SW480 (cell line): Measurements from ENCODE around the gene ODAD2.
A peak's percentile ranks its signal among the peaks of the same experiment; 100 is the strongest.
"Not testable (repeated sequence)": the region's sequence is repeated elsewhere in the genome, so short reads cannot be mapped to it uniquely, and the experiment has no call there.

Experiments
- DNase-seq: peaks from one replicate; pipeline ENCODE4 v3.0.0-alpha.2; 2016; ENCODE audit warnings: low spot score

Gene ODAD2

DNA sequence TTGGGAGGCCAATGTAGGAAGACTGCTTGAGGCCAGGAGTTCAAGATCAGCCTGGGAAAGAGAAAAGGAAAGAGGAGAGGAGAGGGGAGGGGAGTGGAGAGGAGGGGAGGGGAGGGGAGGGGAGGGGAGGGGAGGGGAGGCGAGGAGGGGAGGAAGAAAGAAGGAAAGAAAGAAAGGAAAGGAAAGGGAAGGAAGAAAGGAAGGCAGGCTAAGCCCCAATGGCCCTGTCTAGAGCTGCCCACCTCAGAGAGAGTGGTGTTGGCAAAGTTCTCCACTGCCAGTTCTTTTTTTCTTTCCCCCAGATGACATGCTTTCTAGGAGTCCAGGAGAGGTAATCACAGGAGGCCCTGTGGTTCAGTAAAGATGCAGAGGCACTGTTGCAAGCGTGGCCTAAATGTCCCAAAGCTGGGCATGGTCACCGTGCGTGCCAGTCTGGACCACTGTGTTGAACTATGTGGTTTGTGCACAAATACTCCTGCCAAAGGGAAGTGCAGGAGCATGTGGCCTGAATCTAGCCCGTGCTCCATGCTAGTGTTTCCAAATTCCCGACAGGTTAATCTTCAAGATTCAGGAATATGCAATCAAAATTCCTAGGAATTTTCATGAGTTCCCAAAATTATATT lies 39.7 kb downstream of the ODAD2 start:
- no peak for DNase-seq

DNA sequence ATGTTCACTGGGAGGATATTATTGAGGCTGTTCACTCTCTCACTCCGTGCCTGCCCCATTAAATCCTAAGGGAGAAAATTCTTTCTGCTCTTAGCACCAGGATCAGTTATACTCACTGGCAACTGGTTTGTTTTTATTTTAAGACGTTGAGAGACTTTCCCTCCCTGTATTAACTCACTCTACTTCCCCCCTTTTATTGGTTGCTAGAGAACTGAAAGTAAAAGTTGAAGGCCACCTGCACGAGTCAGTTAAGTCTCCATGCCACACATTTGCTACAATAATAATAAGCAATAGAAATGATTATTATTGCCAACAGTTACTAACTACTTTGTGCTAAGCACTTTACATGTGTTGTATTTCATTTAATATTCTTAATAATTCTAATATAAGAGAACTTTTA lies 40.5 kb downstream of the ODAD2 start:
- DNase-seq = not testable (repeated sequence)

GRCh38 chr10:27950242-27950564 lies 48.7 kb downstream of the ODAD2 start:
- DNase-seq = no peak

DNA sequence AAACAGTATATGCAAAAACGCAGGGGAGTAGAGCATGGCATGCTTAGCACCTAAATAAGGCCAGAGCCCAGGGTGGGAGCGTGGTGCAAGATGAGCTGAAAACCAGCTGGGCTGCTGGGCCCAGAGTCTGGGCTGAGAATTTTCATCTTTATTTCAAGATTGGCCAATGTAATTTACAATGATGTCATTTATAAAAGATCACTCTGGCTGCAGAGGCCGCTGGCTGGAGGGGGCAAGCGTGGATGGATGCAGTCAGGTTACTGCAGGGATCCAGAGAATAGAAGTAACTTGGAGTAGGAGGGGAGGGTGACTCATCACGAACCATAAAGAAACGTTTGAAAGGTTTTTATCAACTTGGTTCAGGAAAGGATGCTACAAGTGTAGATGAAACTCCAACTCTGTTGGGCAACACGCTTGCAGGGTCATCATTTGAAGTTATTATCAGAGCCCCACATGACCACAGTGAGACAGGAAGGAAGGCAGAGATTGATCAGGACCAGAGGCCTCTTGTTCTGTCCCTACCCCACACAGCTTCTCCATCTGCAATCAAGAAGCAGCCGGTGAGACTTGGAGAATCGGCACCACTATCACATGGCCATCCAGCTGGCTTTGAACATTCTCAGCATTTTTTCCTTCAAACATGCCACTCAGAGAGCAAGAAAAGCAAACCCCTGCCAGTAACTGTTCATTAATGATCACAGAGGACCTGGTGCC lies 49.2 kb downstream of the ODAD2 start:
- DNase-seq = no peak

DNA sequence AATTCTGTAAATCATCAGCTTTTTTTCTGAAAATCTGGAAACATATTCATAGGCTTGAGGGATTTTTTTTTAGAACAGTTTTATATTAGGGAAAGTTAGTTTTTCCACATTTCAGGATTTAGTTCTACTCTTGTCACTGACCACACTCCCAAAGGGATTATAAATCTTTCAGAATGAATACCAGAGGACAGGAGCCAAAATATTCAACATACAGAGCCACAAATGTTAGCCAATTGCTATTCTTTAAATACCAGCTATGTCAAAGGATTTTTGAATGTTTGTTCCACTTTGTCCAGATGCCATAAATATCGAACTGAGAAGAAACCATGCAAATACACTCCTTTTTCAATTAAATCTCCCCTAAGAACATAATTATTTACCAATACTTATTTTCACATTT lies 50.7 kb downstream of the ODAD2 start:
- no peak for DNase-seq

GRCh38 chr10:27947540-27947939 lies 51.3 kb downstream of the ODAD2 start:
- DNase-seq = no peak

DNA sequence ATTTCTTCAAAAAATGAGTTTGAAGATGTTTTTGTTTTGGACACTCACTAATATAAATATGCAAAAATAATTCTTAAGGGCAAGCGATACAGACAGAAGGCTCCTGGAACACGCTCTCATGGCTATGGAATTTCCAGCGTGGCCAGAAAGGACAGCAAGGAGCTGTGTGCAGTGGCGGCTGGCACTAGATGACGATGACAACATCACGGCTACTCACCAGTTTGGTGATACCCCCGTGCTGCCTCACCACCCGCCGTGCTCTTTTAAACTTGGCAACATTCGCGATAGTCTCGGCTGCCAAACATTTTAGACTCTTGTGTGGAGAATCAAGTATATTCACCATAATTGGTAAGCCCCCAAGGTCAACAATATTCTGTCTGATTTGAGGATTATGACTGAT lies 54.9 kb downstream of the ODAD2 start:
- no peak for DNase-seq

DNA sequence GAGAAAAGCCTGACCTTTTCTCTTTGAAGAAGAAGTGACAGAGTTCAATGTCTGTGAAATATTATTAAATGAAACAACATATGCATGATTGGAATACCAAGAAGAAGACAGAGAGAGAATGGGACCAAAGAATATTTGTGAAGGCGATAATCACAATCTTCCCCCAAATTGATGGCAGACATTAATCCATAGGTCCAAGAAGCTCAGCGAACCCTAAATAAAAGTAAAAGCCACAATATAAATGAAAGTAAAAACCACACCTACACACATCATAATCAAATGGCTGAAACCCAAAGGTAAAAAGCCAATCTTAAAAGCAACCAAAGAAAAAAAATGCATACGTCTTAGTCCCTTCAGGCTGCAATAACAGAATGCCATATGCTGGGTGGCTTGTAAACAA lies 84.0 kb downstream of the ODAD2 start:
- no peak for DNase-seq

DNA sequence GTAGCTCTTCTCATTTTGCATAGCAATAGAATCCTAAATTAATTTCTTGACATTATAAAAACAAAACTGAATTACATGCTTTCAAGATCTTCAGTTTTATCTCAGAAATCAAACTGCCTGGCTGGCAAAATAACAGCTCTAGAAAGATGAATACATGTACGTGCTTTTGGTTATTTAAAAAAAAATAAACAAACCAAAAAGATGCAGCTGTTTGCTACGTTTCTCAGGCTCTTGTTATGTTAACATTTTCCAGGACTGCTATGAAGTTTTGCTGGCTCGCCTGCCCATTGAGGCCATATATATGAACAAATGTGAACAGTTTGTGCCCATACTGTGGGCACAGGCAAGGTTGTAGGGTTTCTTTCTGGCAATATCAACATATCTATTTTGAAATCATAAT lies 86.6 kb downstream of the ODAD2 start:
- no peak for DNase-seq

- no peak for DNase-seq
Measured at GRCh38 chr10:27911539-27911938, 87.3 kb downstream of the ODAD2 start.

GRCh38 chr10:27911011-27911410 lies 87.9 kb downstream of the ODAD2 start:
- no peak for DNase-seq

DNA sequence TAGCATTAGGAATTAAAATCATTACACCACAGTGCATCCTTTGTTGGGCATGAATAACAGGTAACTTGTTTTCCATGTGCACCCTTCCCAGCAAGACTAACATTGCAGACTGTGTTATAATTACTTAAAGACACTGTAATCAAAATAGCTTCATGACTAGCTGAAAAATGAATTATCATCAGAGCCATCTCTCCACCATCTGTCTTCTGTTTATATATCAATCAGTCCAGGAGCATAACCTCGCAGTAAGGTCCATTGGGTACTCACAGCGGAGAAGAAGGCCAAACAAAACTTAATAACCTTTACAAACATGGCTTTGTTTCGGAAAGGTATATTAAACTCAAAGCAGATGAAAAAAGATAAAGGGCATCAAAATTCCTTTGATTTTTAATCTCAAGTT lies 90.6 kb downstream of the ODAD2 start:
- no peak for DNase-seq

DNA sequence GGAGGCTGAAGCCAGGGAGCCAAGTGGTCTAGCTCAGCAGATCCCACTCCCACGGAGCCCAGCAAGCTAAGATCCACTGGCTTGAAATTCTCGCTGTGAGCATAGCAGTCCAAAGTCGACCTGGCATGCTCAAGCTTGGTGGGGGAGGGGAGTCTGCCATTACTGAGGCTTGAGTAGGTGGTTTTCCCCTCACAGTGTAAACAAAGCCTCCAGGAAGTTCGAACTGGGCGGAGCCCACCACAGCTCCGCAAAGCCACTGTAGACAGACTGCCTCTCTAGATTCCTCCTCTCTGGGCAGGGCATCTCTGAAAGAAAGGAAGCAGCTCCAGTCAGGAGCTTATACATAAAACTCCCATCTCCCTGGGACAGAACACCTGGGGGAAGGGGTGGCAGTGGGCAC lies 99.4 kb downstream of the ODAD2 start:
- DNase-seq = peak; percentile 26

DNA sequence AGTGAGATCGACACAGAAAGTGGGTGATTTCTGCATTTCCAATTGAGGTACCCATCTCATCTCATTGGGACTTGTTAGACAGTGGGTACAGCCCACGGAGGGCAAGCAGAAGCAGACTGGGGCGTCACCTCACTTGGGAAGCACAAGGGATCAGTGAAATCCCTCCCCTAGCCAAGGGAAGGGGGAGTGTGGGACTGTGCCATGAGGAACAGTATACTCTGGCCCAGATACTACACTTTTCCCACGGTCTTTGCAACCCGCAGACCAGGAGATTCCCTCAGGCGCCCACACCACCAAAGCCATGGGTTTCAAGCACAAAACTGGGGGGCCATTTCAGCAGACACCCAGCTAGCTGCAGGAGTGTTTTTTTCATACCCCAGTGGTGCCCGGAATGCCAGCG lies 99.8 kb downstream of the ODAD2 start:
- DNase-seq = no peak

- peak; percentile 97 for DNase-seq
Measured at GRCh38 chr10:27893358-27893954, 105.4 kb downstream of the ODAD2 start.

DNA sequence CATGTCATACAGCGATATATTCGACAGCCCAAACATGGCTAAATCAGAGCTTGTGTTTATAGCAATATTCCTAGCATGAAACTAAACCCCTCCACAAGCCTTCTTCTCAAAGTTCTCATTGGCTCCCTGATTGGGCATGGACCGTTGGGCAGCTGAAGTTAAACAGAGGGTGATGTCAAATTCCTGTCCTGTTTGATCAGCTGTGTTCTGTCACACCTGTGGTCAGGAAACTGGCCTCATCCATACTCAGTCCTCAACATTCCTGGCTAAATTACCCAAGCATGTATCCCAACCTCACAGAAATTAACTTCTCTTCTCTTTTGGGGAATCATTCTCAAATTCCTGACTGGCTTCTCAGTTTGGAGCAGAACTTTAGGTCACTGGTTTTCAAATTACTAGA lies 107.9 kb downstream of the ODAD2 start:
- DNase-seq = peak; percentile 74

- DNase-seq = no peak
Measured at GRCh38 chr10:27889518-27889917, 109.4 kb downstream of the ODAD2 start.

- no peak for DNase-seq
Measured at GRCh38 chr10:27884185-27884641, 114.7 kb downstream of the ODAD2 start.

- DNase-seq = no peak
Measured at GRCh38 chr10:27878281-27878680, 120.6 kb downstream of the ODAD2 start.

GRCh38 chr10:27865221-27865635 lies 133.7 kb downstream of the ODAD2 start:
- peak; percentile 17 for DNase-seq

- no peak for DNase-seq
Measured at GRCh38 chr10:27861781-27862180, 137.1 kb downstream of the ODAD2 start.

DNA sequence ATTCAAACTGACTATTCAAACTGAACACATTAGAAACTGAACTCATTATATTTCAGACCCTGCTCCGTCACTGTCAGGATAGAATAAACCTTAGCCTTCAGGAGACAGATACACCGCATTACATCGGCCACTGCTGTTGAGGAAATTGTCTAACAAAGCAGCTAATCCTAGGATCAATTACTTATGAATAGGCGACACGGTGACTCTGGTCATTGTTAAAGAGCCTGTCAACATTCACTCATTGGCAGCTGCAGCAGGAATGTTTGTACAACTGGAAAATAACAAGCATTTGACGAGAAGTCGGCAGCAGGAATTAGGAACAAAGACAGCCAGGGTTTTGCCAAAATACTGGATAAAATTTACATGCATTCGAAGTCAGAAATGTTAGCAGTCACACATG lies 141.3 kb downstream of the ODAD2 start:
- no peak for DNase-seq

GRCh38 chr10:27844223-27844622 lies 154.7 kb downstream of the ODAD2 start:
- no peak for DNase-seq

DNA sequence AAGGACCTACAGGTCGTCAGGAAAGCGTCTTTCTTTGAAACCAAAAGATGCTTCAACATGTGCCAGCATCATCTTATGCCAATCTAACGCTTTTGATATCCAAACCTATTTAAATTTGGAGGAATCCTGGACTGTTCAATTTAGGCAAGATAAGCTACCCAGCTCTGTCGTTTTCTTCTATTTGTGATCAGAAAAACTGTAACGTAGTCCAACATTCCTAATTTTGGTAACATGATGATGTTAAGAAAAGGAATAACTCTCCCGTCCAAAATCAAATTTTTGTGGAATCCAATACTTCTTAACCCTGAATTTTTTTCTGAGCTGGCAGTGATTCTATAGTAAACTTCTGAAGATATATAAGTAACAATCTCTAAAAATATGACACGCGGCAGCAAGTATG lies 160.0 kb downstream of the ODAD2 start:
- no peak for DNase-seq
